Activated T-helper 17 cell treated with anti-CD3 and anti-CD28 coated beads, Interleukin-2, amount 50 U/mL, for 72 hours (primary cell): ENCODE results near the gene ZNF343. TPM values are rescaled to one million over a fixed set of nuclear protein-coding genes. Genes with fewer than 3 reads are reported as not detected.

Experiments
- ATAC-seq: fragments of 150-1000 bp; cut with Tn5 transposase; replicated peaks from 2 replicates; pipeline ENCODE4 v1.10.0; 2021; ENCODE audit warnings: mild to moderate bottlenecking, moderate library complexity
- H3K27ac Mint-ChIP-seq: one replicate; pipeline ENCODE4 v1.8.0; 2022; ENCODE audit warnings: mixed read lengths
- H3K27me3 Mint-ChIP-seq: one replicate; pipeline ENCODE4 v1.8.0; 2022; ENCODE audit warnings: mixed read lengths
- H3K36me3 Mint-ChIP-seq: one replicate; pipeline ENCODE4 v1.8.0; 2022; ENCODE audit warnings: low read depth, mild to moderate bottlenecking, mixed read lengths
- H3K4me1 Mint-ChIP-seq: one replicate; pipeline ENCODE4 v1.8.0; 2022; ENCODE audit warnings: mixed read lengths
- H3K4me3 Mint-ChIP-seq: one replicate; pipeline ENCODE4 v1.8.0; 2022; ENCODE audit warnings: mild to moderate bottlenecking, mixed read lengths
- H3K9me3 Mint-ChIP-seq: one replicate; pipeline ENCODE4 v1.8.0; 2022; ENCODE audit warnings: mixed read lengths
- total RNA-seq, 2 donors: library from RNA; stranded (reverse); gene quantifications; one replicate each; pipeline ENCODE4 v1.2.3, GENCODE V29; 2022

The ZNF343 gene
- total RNA-seq, 2 donors from 2014 or later, result 8.0 to 10.1 TPM

GRCh38 chr20:2451939-2452732 lies 56.6 kb downstream of the ZNF343 start:
- peaks cover 10% of the 10 kb centered on the region for H3K36me3 Mint-ChIP-seq
- peaks cover 17% of the 10 kb centered on the region for H3K4me1 Mint-ChIP-seq
- H3K9me3 Mint-ChIP-seq, result no peaks in the 10 kb centered on the region
- no peak overlapping the region for H3K27ac Mint-ChIP-seq
- ATAC-seq, result peak; percentile 34
- H3K4me3 Mint-ChIP-seq, result no peak overlapping the region
- no peaks in the 10 kb centered on the region for H3K27me3 Mint-ChIP-seq

DNA sequence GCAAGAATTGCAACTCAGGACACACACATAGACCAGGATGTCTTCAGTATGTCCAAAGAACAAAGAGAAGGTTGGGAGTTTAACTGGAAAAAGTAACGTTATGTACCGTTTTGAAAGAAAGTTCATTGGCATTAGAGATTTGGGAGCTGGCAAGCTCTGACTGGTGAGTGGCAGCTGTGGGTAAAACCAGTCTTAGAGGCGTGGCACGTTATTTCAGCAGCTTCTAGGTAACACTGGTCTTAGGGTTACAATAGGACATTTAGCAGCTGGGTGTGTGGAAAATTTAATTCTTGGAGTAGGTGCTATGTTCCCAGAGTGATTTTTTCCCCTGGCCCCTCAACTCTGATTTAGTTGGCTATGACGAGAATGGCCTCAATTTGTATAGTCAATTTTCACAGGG lies 57.3 kb downstream of the ZNF343 start:
- Mint-ChIP-seq H3K36me3 (peaks cover 4% of the 10 kb centered on the region), H3K4me3 (no peak overlapping the region)
- no peak for ATAC-seq

DNA sequence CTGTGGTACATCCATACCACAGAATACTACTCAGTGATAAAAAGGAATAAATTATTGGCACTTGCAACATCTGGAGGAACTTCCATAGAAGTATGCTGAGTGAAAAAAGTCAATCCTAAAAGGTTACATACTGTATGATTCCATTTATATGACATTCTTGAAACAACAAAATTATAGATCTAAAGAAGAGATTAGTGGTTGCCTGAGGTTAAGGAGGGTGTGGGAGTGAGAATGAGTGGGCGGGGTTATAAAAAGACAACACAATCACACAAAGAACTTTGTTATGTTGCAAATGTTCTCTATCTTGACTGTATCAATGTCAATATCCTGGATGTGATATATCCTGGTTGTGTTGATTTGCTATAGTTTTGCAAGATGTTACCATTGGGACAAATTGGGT lies 59.3 kb downstream of the ZNF343 start:
- Mint-ChIP-seq H3K27ac (no peak overlapping the region), H3K9me3 (no peaks in the 10 kb centered on the region), H3K4me3 (no peak overlapping the region), H3K36me3 (no peaks in the 10 kb centered on the region), H3K4me1 (peaks cover 17% of the 10 kb centered on the region), H3K27me3 (no peaks in the 10 kb centered on the region)
- peak; percentile 48 for ATAC-seq

More for the DNA sequence above, 57.3 kb downstream of the ZNF343 start:
- Mint-ChIP-seq H3K9me3 (no peaks in the 10 kb centered on the region), H3K27me3 (no peaks in the 10 kb centered on the region), H3K27ac (no peak overlapping the region), H3K4me1 (peaks cover 17% of the 10 kb centered on the region)

DNA sequence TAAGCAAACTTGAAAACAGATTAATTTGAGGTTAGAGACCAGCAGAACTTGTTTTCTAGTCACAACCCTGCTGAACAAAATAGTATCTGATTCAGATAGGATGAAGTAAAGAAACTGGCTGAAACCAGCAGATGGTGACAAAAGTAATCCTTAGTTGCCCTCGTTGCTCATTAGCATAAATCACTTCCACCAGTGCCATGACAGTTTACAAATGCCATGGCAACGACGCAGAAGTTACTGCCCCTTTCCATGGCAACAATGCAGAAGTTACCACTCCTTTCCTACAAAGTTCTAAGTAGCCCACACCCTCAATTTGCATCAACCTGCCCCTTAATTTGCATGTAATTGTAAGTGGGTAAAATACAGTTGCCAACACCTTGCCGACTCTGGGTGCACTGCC lies 61.9 kb downstream of the ZNF343 start:
- no peaks in the 10 kb centered on the region for H3K36me3 Mint-ChIP-seq
- no peaks in the 10 kb centered on the region for H3K27me3 Mint-ChIP-seq
- no peak overlapping the region for H3K27ac Mint-ChIP-seq
- peaks cover 17% of the 10 kb centered on the region for H3K4me1 Mint-ChIP-seq
- no peak for ATAC-seq
- H3K9me3 Mint-ChIP-seq, result no peaks in the 10 kb centered on the region
- no peak overlapping the region for H3K4me3 Mint-ChIP-seq

Other genes with a start within 250 kb of the ZNF343 start
- under 1 TPM in 1 of 2 donors, not detected in 1; 0.16 TPM for gene TGM3, start 212.9 kb downstream of the ZNF343 start, total RNA-seq
- gene TGM6, start 128.0 kb downstream of the ZNF343 start, total RNA-seq, result not detected
- 100 to 1,000 TPM; 329 to 489 TPM for gene SNRPB, start 38.1 kb downstream of the ZNF343 start, total RNA-seq
- not detected for gene TMC2, start 27.7 kb upstream of the ZNF343 start, total RNA-seq
- gene NOP56, start 143.7 kb upstream of the ZNF343 start, total RNA-seq, result 100 to 1,000 TPM; 261 to 583 TPM
- 100 to 1,000 TPM in 1 of 2 donors, 10 to 100 TPM in 1; 85.7 to 123 TPM for gene IDH3B, start 155.3 kb upstream of the ZNF343 start, total RNA-seq
- 1 to 10 TPM; 3.6 to 4.9 TPM for gene EBF4, start 183.9 kb upstream of the ZNF343 start, total RNA-seq